IMR-90 (cell line): ENCODE measurements around the gene PLXDC2.

Experiments
- CEBPB ChIP-seq: IDR thresholded peaks from 2 replicates; pipeline ENCODE4 v1.6.1; 2012; ENCODE audit warnings: low read depth, low read length, improper control_type of control experiment
- CHD1 ChIP-seq: IDR thresholded peaks from 2 replicates; pipeline ENCODE4 v1.6.1; 2012; ENCODE audit warnings: low read depth, low read length, improper control_type of control experiment
- FOS ChIP-seq: fragments of 150-350 bp; IDR thresholded peaks from 2 replicates; pipeline ENCODE4 v1.6.1; 2016; ENCODE audit warnings: low read depth, low read length
- MAZ ChIP-seq: IDR thresholded peaks from 2 replicates; pipeline ENCODE4 v1.6.1; 2012; ENCODE audit warnings: low read depth, mild to moderate bottlenecking, low read length, improper control_type of control experiment, moderate library complexity, borderline replicate concordance
- MXI1 ChIP-seq: IDR thresholded peaks from 2 replicates; pipeline ENCODE4 v1.6.1; 2012; ENCODE audit warnings: low read depth, mild to moderate bottlenecking, low read length, moderate library complexity, borderline replicate concordance
- NFE2L2 ChIP-seq: fragments of 150-350 bp; IDR thresholded peaks from 2 replicates; pipeline ENCODE4 v1.6.1; 2016; ENCODE audit warnings: low read depth, mild to moderate bottlenecking, low read length
- POLR2A ChIP-seq: IDR thresholded peaks from 2 replicates; pipeline ENCODE4 v1.6.1; 2012; ENCODE audit warnings: mild to moderate bottlenecking, low read depth, low read length
- RAD21 ChIP-seq: IDR thresholded peaks from 2 replicates; pipeline ENCODE4 v1.6.1; 2012; ENCODE audit warnings: low read length, improper control_type of control experiment
- SMC3 ChIP-seq: fragments of 150-350 bp; IDR thresholded peaks from 2 replicates; pipeline ENCODE4 v1.6.1; 2016; ENCODE audit warnings: low read depth, mild to moderate bottlenecking, antibody characterized with exemption, low read length, moderate library complexity
- TF ChIP-seq, protein P1 (sequence below): conservative IDR thresholded peaks from 2 replicates; pipeline ENCODE4 v1.5.1; 2012; ENCODE audit warnings: mild to moderate bottlenecking, low read depth, low read length, improper control_type of control experiment
- TF ChIP-seq, protein P2 (sequence below): fragments of 150-350 bp; IDR thresholded peaks from 2 replicates; pipeline ENCODE4 v1.6.1; 2016; ENCODE audit warnings: low read depth, mild to moderate bottlenecking, low read length, moderate library complexity, borderline replicate concordance
- TF ChIP-seq, protein P3 (sequence below): fragments of 150-350 bp; IDR thresholded peaks from 2 replicates; pipeline ENCODE4 v1.6.1; 2017; ENCODE audit warnings: mild to moderate bottlenecking, antibody characterized with exemption, low read length, low read depth

DNA sequence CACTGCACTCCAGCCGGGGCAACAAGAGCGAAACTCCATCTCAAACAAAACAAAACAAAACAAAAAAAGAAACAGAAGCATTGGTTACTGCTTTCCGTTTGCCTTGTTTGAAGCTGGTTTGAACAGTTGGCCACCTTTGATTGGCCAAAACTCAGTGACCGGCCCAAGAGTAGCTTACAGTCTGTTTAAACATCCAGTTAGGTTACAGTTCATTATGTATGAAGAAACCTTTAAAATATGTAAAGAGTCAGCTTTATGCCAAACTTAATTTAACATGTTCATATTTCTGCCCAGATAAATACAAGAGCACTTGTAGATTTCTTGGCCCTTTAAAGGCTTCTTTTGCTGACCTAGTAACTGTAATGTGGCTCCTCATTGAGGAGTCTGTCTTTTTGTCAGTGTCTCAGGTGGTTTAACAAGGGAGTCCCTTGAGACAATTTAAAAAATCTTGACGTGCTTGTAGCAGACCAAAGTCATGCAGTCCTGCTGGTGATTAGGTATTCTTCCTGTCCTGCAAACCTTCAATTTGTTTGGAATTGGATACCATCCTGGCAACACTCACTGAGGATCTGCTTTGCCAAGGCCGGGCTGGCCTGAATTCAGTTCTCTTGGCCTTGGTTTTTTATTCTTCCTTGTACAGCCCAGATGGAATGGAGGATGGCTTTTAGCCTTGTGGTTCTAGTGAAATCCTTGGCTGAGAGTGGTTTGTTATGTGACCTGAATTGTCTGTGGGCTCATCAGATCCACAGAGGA lies 128.9 kb downstream of the PLXDC2 start:
- TF ChIP-seq, protein P1, sequence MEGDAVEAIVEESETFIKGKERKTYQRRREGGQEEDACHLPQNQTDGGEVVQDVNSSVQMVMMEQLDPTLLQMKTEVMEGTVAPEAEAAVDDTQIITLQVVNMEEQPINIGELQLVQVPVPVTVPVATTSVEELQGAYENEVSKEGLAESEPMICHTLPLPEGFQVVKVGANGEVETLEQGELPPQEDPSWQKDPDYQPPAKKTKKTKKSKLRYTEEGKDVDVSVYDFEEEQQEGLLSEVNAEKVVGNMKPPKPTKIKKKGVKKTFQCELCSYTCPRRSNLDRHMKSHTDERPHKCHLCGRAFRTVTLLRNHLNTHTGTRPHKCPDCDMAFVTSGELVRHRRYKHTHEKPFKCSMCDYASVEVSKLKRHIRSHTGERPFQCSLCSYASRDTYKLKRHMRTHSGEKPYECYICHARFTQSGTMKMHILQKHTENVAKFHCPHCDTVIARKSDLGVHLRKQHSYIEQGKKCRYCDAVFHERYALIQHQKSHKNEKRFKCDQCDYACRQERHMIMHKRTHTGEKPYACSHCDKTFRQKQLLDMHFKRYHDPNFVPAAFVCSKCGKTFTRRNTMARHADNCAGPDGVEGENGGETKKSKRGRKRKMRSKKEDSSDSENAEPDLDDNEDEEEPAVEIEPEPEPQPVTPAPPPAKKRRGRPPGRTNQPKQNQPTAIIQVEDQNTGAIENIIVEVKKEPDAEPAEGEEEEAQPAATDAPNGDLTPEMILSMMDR = no peak
- TF ChIP-seq RAD21 = no peak
- TF ChIP-seq POLR2A = no peak
- TF ChIP-seq CEBPB = no peak
- TF ChIP-seq, protein P2, sequence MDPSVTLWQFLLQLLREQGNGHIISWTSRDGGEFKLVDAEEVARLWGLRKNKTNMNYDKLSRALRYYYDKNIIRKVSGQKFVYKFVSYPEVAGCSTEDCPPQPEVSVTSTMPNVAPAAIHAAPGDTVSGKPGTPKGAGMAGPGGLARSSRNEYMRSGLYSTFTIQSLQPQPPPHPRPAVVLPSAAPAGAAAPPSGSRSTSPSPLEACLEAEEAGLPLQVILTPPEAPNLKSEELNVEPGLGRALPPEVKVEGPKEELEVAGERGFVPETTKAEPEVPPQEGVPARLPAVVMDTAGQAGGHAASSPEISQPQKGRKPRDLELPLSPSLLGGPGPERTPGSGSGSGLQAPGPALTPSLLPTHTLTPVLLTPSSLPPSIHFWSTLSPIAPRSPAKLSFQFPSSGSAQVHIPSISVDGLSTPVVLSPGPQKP = no peak
- no peak for TF ChIP-seq SMC3
- TF ChIP-seq CHD1 = no peak
- no peak for TF ChIP-seq FOS
- TF ChIP-seq MAZ = no peak
- no peak for TF ChIP-seq NFE2L2
- TF ChIP-seq, protein P3, sequence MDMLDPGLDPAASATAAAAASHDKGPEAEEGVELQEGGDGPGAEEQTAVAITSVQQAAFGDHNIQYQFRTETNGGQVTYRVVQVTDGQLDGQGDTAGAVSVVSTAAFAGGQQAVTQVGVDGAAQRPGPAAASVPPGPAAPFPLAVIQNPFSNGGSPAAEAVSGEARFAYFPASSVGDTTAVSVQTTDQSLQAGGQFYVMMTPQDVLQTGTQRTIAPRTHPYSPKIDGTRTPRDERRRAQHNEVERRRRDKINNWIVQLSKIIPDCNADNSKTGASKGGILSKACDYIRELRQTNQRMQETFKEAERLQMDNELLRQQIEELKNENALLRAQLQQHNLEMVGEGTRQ = no peak
- TF ChIP-seq MXI1 = no peak
